Measurements from ENCODE around the gene CYP3A5.
"Not testable (repeated sequence)": the region's sequence is repeated elsewhere in the genome, so short reads cannot be mapped to it uniquely, and the experiment has no call there.

Gene CYP3A5

DNA sequence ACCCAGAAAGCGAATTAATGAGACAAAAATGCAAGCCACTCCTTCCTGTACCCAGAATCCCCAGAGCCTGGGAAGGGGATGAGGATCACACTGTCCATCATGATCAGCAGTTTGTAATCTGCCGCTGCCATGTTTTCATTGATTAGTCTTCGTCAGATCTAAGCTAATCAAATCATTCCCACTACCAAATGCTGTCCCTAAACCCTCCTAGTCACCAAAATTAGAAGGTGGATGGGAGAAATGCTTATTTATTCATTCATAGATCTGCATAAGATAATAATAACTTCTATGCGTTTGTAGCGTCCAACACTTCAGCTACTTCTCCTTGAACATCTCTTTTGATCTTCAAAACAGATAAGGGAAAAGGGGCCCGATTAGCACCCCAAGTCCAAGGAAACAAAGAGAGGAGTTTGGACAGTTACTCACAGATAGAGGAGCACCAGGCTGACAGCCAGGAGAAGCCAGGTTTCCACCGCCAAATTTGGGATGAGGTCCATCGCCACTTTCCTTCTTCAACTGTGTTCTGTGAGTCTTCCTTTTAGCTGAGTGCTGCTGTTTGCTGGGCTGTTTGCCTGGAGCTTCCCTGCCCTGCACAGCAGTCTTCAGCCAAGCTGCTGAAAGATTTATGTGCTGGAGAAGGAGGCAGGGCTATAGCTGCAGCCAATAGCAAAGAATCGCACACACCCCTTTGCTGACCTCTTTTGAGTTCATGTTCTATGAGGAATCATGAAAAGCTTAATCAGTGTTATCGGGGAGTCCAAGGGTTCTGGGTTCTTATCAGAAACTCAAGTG is at the start of gene CYP3A5:
CYP3A5 (minus strand) TSS at position 597 of the 792 bp plus-strand sequence; CDS start at position 497, 100 bp downstream.
- DNase-seq, result no peak

DNA sequence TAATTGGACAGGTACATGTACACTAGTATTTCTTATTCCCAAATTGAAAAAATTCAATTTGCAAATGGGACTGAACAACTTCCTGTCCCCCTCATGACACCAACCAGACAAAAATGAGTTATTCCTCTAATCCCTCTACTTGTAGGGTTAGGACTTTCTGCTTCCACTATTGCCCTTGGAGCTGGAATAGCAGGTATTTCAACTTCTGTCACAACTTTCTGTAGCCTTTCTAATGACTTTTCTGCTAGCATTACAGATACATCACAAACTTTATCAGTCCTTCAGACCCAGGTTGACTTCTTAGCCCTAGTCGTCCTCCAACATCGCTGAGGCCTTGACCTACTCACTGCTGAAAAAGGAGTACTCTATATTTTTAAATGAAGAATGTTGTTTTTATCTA is 48.8 kb upstream of the CYP3A5 start:
- DNase-seq, result no peak

DNA sequence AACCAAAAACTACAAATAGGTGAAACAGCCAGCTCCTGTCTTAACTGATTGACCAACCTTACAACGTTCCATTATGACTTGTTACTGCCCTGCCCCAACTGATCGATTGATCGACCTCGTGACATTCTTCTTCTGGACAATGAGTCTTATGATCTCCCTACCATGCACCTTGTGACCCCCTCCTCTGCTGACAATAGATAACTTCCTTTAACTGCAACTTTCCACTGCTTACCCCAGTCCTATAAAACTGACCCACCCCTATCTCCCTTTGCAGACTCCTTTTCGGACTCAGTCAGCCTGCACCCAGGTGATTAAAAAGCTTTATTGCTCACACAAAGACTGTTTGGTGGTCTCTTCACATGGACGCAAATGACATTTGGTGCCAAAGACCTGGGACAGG is 43.4 kb upstream of the CYP3A5 start:
- DNase-seq, result not testable (repeated sequence)

DNA sequence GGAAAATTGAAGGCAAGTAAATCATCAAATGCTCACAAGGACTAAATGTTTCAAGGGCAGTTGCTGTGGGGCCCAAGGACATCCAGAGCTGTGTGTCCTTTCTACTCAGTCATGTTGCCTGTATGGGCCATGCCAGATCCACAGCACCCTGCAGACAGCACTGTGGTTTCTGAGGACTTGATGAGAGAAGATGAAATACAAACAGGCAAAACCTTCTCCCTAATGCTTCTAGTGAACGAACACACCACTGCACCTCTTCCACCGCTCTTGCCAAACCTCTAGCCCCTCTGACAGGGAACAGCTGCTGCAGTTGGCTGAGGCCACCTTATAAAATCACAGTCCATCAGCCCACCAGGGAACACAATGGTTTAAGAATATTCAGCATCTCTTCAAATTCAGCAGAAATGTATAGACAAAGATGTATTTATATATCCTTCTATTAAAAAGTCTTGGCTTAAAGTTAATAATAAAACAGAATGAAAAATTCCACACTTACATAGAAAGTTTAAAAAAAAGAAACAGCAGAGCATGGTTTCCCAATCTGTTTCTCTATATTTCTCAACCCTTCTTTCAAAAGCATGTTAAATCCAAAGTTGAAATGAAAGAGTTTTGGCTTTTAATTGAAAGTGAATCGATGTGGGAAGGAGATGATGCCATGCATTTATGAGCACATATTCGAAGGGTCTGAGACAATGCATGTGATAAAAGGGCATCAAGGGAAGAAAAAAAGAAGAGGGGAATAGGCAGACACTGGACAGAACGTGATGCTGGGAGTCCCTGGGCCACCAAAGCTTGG is 41.2 kb upstream of the CYP3A5 start:
- no peak for DNase-seq

DNA sequence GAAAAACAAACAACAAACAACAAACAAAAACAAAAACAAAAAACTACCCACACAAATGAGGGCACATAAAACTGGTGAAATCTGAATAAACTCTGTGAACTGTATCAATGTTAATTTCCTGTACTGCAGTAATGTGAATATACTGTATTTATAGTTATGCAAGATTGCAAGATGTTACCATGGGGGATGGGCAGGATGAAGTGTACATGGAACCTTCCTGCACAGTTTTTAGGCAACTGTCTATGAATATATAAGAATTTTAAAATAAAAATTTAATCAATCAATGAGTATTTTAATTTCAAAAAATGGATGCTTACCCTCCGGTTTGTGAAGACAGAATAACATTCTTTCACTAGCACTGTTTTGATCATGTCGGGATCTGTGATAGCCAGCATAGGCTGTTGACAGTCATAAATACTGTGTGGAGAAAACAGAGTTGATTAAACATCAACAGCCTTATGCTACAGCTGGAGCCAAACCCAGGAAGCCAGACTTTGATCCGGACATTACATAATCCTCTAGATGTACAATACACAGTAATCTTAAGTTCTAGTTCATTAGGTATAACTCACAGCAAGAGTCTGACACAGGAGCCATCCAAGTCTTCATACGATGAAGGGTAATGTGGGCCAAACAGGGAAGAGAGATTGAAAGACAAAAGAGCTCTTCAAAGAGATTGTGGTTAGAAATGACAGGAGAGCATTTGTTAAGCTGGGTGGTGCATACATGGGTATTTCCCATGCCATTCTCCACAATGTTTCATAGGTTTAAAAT is 40.4 kb upstream of the CYP3A5 start:
- DNase-seq, result no peak

DNA sequence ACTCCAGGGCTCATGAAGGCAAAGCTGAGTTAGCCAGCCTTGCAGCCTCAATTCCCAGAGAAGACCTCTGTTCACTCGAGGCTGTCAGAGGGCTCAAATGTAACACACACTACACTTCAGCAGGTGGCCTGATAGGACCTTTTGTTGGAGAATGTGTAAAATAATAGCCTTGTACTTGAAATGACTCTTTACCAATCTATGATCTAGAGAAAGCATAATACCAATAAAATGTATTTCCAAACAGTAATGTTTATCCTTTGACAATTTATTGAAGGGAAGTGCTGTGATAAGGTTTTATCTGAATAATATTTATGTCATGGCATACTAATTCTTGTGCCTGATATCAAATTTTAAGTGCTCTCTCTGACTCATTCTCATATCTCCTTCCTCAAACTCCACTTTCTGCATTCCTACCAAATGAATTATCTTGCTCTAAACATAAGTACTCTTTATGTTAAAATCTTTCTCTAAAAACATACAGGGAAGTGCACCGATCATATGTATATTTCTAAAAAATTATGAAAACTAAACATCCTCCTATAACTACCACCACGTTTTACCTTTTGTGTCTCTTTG is 34.3 kb upstream of the CYP3A5 start:
- DNase-seq, result no peak

DNA sequence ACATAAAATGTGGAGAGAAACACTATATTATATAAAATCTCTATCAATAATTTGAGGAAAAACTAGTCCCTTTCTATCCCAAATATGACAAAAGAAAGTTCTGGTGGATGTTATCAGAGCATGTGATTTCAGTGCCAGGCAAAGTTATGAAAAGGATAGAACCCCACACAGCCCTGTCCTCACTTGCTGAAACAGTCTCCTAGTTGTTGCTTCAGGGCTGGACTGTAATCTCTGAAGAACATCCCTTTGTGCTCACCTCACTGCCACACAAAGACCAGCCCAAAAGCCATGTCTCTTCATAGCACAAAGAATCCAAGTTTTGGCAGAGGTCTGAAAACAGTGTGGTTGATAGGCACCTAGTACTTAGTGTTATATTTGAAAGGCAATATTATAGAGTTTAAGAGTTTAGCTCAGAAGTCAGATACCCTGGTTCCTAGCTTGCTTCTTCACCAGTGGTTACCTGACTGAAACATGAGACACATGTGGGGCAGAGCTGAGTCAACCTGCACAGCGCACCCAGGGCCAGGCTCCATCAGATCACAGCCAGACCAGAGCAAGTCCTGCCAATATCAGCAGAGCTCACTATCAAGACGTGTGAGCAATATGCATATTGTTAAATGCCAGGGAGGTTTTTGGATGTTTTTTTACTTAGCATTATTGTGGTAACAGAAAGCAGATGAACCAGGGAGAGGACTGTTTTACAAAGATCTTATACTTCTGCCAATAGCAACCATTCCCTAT is 30.2 kb upstream of the CYP3A5 start:
- DNase-seq, result no peak

DNA sequence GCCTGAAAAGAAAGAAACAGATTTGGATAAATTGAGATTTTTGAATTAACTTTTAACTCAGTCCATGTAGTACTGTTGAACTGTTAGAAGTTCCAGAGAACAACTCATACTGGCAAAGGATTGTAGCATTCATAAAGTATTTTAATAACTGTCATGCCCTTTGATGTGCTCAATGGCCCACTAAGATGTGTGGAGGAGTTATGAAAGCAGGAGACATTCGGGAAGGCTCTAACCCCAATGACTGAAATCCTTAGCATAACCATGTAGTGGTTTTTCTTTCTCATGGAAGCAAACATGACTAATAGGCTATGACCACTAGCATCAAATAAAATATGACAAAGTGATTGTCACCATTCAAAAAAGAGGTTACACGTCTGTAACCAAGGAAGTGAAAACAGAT is 29.5 kb upstream of the CYP3A5 start:
- no peak for DNase-seq

DNA sequence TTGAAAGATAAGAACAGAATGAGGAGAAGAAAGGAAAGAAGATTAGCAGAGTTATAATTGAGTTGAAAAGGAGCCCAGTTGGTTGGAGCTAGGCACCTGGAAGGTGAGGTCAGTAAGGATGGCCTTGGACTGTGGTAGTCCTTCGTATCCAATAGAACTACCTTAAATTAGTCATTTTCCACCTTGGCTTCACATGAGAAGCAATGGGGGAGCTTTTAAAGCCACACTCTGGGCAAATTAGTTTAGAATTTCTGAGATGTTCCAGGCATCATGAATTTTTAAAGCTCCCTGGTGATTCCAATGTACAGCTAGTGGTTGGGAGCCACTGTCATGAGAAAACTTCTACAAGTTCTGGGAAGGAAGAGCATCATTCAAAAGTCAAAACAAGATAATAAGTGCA is 27.3 kb upstream of the CYP3A5 start:
- no peak for DNase-seq

DNA sequence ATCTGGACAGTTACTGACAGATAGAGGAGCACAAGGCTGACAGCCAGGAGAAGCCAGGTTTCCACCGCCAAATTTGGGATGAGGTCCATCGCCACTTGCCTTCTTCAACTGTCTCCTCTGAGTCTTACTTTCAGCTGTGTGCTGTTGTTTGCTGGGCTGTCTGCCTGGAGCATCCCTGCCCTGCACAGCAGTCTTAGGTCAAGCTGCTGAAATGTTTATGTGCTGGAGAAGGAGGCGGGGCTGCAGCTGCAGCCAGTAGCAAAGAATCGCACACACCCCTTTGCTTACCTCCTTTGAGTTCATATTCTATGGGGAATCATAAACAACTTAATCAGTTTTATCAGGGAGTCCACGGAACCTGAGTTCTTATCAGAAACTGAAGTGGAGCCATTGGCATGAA is 20.1 kb upstream of the CYP3A5 start:
- no peak for DNase-seq

DNA sequence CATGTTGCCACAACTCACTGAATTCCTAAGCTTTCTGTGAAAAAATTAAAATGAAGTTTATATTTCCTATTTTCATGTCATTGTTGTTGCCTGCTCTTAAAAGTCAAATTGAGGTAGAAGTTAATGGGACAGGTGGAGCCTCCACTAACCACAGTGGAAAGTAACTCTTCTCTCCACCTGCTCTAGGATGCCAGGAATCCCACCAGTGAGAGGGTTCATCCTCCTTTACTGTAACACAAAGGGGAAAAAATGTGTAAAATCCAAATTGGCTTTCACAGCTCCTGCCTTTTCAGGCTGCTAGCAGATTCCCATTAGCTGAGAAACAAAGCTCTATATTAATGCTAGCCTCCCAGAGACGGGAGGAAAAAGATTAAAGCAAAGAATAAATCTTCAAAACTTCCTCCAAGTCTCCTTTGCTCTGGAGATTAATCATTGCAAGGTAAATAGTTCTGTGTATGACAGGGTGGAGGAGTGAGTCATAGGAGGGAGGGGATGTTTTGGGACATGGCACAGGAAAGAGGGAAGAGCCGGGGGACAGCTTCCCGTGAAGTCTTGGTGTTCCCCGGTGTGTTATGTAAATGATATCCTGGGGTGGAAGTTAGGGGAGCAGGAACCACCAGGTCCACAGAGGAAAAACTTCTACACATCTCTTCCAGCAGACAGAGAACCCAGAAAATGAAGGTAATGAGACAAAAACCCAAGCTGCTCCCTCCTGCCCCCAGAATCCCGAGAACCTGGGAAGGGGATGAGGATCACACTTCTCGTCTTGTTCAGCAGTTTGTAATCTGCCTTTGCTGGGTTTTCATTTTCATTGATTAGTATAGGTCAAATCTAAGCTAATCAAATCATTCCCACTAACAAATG is 19.3 kb upstream of the CYP3A5 start:
- not testable (repeated sequence) for DNase-seq

DNA sequence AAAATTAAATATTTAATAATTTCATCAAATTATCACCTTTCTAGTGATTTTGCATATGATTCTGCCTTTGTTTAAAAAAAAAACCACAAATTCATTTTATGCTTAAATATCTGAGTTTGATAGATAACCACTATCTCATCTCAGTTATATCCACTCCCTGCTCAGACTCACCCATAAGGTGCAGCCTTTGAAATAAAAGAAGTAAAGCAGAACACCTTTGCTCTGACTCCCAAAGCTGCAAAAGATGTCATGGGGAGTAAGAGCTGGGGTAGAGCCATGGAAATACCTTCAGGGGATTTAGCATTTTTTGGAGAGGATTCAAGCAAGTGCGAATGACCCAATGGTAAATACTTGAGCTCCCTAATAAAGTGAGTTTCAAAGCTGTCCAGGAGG is 15.1 kb upstream of the CYP3A5 start:
- DNase-seq, result no peak

DNA sequence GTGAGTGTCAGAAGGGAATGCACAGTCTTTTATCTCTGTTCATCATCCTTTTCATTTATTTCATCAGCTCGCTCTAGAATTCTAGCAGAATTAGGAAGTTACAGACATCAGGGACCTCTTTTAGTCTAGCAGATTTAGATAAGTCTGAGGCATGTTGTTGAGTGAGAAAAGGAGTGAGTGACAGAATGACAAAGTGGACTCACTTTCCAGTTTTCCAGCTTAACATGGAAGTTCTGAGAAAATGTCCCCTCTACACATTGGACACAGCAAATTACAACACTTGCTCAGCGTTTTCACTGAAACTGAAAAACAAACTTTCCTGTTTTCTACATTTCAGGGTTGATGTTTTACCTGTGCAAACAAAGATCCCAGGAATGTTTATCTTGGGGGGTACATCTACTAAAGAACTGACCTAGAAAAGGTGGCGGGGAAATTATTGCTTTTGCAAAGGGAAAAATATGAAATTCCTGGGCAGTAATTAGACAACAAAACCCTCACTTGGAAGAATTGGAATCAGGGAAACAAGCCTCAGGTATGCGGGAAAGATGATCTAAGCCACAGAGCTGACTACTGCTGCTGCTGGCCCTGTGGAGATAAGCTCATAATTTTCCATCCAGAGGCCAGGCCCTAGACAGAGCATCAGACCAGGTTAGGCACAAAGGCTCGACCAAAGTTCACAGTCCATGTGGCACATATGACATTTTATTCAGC is 14.6 kb upstream of the CYP3A5 start:
- DNase-seq, result no peak

DNA sequence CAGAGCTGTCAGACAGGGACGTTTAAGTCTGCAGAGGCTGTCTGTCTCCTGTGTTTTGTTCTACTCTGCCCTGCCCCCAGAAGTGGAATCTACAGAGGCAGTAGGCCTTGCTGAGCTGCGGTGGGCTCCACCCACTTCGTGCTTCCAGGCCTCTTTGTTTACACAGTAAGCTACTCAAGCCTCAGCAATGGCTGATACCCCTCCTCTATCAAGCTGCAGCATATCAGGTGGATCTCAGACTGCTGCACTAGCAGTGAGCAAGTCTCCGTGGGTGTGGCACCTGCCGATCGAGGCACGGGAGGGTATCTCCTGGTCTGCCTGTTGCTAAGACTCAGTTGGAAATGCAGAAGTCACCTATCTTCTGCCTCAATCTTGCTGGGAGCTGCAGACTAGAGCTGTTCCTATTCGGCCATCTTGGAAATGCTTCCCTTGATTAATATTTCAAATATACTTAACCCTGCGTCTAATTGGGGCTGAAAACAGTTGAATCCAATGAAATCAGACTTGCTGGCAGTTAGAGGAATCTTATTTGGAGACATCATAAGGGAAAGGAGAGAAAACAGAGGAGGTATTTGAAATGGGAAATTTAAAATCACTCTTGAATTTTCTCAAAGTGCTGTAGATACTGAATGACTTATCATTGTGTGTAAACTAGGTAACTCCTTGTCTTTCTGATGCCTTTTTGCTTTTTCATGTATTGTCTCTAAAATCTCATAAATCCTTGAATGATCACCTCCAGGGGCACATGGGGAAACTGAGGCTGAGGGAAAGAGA is 13.8 kb upstream of the CYP3A5 start:
- no peak for DNase-seq

DNA sequence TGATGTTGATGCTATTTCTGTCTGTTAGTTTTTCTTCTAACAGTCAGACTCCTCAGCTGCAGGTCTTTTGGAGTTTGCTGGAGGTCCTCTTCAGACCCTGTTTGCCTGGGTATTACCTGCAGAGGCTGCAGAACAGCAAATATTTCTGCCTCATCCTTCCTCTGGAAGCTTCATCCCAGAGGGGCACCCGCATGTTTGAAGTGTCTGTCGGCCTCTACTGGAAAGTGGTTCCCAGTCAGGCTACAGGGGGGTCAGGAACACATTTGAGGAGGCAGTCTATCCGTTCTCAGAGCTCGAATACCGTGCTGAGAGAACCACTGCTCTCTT is 13.3 kb upstream of the CYP3A5 start:
- DNase-seq, result no peak

DNA sequence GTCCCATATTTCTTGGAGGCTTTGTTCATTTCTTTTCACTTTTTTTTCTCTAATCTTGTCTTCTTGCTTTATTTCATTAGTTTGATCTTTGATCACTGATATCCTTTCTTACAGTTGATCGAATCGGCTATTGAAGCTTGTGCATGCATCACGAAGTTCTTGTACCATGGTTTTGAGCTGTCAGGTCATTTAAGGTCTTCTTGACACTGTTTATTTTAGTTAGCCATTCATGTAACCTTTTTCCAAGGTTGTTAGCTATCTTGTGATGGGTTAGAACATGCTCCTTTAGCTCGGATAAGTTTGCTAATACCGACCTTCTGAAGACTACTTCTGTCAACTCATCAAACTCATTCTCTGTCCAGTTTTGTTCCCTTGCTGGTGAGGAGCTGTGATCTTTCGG is 12.8 kb upstream of the CYP3A5 start:
- not testable (repeated sequence) for DNase-seq

DNA sequence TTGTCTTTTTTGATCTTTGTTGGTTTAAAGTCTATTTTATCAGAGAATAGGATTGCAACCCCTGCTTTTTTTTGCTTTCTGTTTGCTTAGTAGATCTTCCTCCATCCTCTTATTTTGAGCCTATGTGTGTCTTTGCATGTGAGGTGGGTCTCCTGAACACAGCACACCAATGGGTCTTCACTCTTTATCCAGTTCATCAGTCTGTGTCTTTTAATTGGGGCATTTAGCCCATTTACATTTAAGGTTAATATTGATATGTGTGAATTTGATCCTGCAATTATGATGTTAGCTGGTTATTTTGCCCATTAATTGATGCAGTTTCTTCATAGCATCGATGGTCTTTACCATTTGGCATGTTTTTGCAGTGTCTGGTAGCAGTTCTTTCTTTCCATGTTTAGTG is 11.9 kb upstream of the CYP3A5 start:
- not testable (repeated sequence) for DNase-seq

DNA sequence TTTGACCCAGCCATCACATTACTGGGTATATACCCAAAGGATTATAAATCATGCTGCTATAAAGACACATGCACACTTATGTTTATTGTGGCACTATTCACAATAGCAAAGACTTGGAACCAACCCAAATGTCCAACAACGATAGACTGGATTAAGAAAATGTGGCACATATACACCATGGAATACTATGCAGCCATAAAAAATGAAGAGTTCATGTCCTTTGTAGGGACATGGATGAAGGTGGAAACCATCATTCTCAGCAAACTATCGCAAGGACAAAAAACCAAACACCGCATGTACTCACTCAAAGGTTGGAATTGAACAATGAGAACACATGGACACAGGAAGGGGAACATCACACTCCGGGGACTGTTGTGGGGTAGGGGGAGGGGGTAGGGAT is 11.1 kb upstream of the CYP3A5 start:
- DNase-seq, result not testable (repeated sequence)

DNA sequence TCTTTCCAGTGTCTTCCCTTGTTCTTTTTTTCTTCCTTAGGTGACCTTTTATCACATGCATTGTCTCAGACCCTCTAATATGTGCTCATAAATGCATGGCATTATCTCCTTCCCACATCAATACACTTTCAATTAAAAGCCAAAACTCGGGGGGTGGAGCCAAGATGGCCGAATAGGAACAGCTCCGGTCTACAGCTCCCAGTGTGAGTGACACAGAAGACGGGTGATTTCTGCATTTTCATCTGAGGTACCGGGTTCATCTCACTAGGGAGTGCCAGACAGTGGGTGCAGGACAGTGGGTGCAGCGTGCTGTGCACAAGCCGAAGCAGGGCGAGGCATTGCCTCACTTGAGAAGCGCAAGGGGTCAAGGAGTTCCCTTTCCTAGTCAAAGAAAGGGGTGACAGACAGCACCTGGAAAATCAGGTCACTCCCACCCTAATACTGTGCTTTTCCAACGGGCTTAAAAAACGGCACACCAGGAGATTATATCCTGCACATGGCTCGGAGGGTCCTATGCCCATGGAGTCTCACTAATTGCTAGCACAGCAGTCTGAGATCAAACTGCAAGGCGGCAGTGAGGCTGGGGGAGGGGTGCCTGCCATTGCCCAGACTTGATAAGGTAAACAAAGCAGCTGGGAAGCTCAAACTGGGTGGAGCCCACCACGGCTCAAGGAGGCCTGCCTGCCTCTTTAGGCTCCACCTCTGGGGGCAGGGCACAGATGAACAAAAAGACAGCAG is 6.2 kb upstream of the CYP3A5 start:
- not testable (repeated sequence) for DNase-seq
